SK-N-SH (cell line): Measurements from ENCODE around the gene PNMA6E.

Source experiments
- CTCF ChIP-seq: fragments of 200-600 bp; sonication (generic); IDR thresholded peaks from 2 replicates; pipeline ENCODE4 v1.6.1; 2017; ENCODE audit warnings: antibody characterized with exemption, mild to moderate bottlenecking, moderate library complexity
- EZH2phosphoT487 ChIP-seq: fragments of 200-600 bp; sonication (generic); IDR thresholded peaks from 2 replicates; pipeline ENCODE4 v1.6.1; 2017; ENCODE audit warnings: low read depth, mixed run types, mild to moderate bottlenecking, antibody characterized with exemption, moderate library complexity, borderline replicate concordance

GRCh38 chrX:153381684-153382532, 19.2 kb downstream of the PNMA6E start:
- TF ChIP-seq CTCF (peak; percentile 27; the same call in 1 of the 2 replicates), EZH2phosphoT487 (no peak)
